Measurements from ENCODE around the gene AP5Z1. TPM values are rescaled to one million over a fixed set of nuclear protein-coding genes. Genes with fewer than 3 reads are reported as not detected.

Gene AP5Z1
- total and polyA plus RNA-seq, 2 donors (not counting 1 experiment from before 2014, with no cell fraction given) = 99.7 to 113 TPM

- intact Hi-C loops (cut with micrococcal nuclease) = no loop called here
- ChIA-PET CTCF (interaction anchor here (0.6 to 0.8 kb wide), 2 partner anchors 10 to 194 kb away, joined by 3 read pairs; no protein-coding TSS in a partner anchor), POLR2A (no interaction called here)
- TF ChIP-seq, protein P1, sequence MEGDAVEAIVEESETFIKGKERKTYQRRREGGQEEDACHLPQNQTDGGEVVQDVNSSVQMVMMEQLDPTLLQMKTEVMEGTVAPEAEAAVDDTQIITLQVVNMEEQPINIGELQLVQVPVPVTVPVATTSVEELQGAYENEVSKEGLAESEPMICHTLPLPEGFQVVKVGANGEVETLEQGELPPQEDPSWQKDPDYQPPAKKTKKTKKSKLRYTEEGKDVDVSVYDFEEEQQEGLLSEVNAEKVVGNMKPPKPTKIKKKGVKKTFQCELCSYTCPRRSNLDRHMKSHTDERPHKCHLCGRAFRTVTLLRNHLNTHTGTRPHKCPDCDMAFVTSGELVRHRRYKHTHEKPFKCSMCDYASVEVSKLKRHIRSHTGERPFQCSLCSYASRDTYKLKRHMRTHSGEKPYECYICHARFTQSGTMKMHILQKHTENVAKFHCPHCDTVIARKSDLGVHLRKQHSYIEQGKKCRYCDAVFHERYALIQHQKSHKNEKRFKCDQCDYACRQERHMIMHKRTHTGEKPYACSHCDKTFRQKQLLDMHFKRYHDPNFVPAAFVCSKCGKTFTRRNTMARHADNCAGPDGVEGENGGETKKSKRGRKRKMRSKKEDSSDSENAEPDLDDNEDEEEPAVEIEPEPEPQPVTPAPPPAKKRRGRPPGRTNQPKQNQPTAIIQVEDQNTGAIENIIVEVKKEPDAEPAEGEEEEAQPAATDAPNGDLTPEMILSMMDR (IDR thresholded peaks at IDR 0.05) = no peak
- no peak for TF ChIP-seq EZH2 (IDR thresholded peaks at IDR 0.05; ENCODE audit: borderline replicate concordance, insufficient read depth, low read depth, low read length, poor library complexity, severe bottlenecking)
- Histone ChIP-seq H4K20me1 (ENCODE audit: control insufficient read depth, insufficient read depth, low read length, poor library complexity, severe bottlenecking) (no peaks in the 10 kb centered on the region), H3K4me3 (ENCODE audit: control extremely low read depth in 1 of 5, extremely low read depth in 1 of 5, insufficient read depth in 1 of 5, low read depth in 2 of 5, low read length in 4 of 5) (peak overlapping the region in 4 of 5 experiments; percentile 32 to 59 (median 49)), H3K27me3 (replicated peaks in 1 of 4; ENCODE audit: control extremely low read depth in 1 of 4, control insufficient read depth in 3 of 4, insufficient read depth in 4 of 4, low read length in 3 of 4) (peaks cover 0 to 34% (median 8%) of the 10 kb centered on the region in 4 experiments), H3K79me2 (ENCODE audit: control insufficient read depth, insufficient read depth, low read length) (no peaks in the 10 kb centered on the region), H3K36me3 (replicated peaks in 1 of 2; ENCODE audit: control extremely low read depth in 1 of 2, control insufficient read depth in 1 of 2, extremely low read depth in 1 of 2, insufficient read depth in 2 of 2, low read length in 1 of 2) (no peaks in the 10 kb centered on the region), H3K27ac (ENCODE audit: low read length in 2 of 2) (no peak overlapping the region), H2AFZ (ENCODE audit: insufficient read depth, low read depth, low read length, poor library complexity, severe bottlenecking) (peak overlapping the region; percentile 84), H3K4me1 (ENCODE audit: control insufficient read depth in 2 of 2, insufficient read depth in 2 of 2, low read length in 2 of 2) (peaks cover 12 to 15% of the 10 kb centered on the region in 2 donors), H3K4me2 (replicated peaks; ENCODE audit: low read depth, low read length, poor library complexity, severe bottlenecking) (peak overlapping the region; percentile 92), H3K9ac (ENCODE audit: low read length) (peak overlapping the region; percentile 62), H3K9me3 (ENCODE audit: control extremely low read depth in 1 of 3, control insufficient read depth in 2 of 3, insufficient read depth in 1 of 3, low read length in 2 of 3) (peaks cover 0 to 14% (median 2%) of the 10 kb centered on the region in 3 donors)
- 5% methylated on average over 35 of the region's 38 CpGs for whole genome bisulfite sequencing (ENCODE audit: insufficient coverage)
- H3K4me1 Mint-ChIP-seq = peaks cover 11% of the 10 kb centered on the region
- peak overlapping the region; percentile 70 for H3K27ac Mint-ChIP-seq
- ATAC-seq (ENCODE audit: low read depth) (peak; percentile 57), DNase-seq (peak; percentile 56)
- H3K4me3 Mint-ChIP-seq = peak overlapping the region; percentile 86
- H3K9me3 Mint-ChIP-seq (ENCODE audit: insufficient read depth) = no peaks in the 10 kb centered on the region
- H3K27me3 Mint-ChIP-seq = peaks cover 23% of the 10 kb centered on the region
Measured at GRCh38 chr7:4809091-4809591, 33.7 kb downstream of the AP5Z1 start.

GRCh38 chr7:4809666-4810065, 34.2 kb downstream of the AP5Z1 start:
- Histone ChIP-seq H3K4me2 (replicated peaks; ENCODE audit: low read depth, low read length, poor library complexity, severe bottlenecking) (peak overlapping the region; percentile 92), H3K27me3 (replicated peaks in 1 of 4; ENCODE audit: control extremely low read depth in 1 of 4, control insufficient read depth in 3 of 4, insufficient read depth in 4 of 4, low read length in 3 of 4) (peaks cover 0 to 40% (median 8%) of the 10 kb centered on the region in 4 experiments)
- 37% methylated on average over 11 of the region's 14 CpGs for WGBS (ENCODE audit: insufficient coverage)

More at GRCh38 chr7:4809666-4810065, 34.2 kb downstream of the AP5Z1 start:
- POLR2A ChIA-PET = interaction anchor here (0.5 kb wide), 1 partner anchor 307 kb away, joined by 3 read pairs; no protein-coding TSS in a partner anchor
- Histone ChIP-seq H3K4me1 (ENCODE audit: control insufficient read depth in 2 of 2, insufficient read depth in 2 of 2, low read length in 2 of 2) (peaks cover 12 to 15% of the 10 kb centered on the region in 2 donors), H4K20me1 (ENCODE audit: control insufficient read depth, insufficient read depth, low read length, poor library complexity, severe bottlenecking) (no peaks in the 10 kb centered on the region), H2AFZ (ENCODE audit: insufficient read depth, low read depth, low read length, poor library complexity, severe bottlenecking) (peak overlapping the region; percentile 84), H3K9ac (ENCODE audit: low read length) (peak overlapping the region; percentile 62), H3K9me3 (ENCODE audit: control extremely low read depth in 1 of 3, control insufficient read depth in 2 of 3, insufficient read depth in 1 of 3, low read length in 2 of 3) (peaks cover 0 to 17% (median 2%) of the 10 kb centered on the region in 3 donors), H3K79me2 (ENCODE audit: control insufficient read depth, insufficient read depth, low read length) (no peaks in the 10 kb centered on the region), H3K36me3 (replicated peaks in 1 of 2; ENCODE audit: control extremely low read depth in 1 of 2, control insufficient read depth in 1 of 2, extremely low read depth in 1 of 2, insufficient read depth in 2 of 2, low read length in 1 of 2) (no peaks in the 10 kb centered on the region), H3K4me3 (ENCODE audit: control extremely low read depth in 1 of 5, extremely low read depth in 1 of 5, insufficient read depth in 1 of 5, low read depth in 2 of 5, low read length in 4 of 5) (peak overlapping the region in 4 of 5 experiments; percentile 32 to 59 (median 49)), H3K27ac (ENCODE audit: low read length in 2 of 2) (no peak overlapping the region)
- no peak for TF ChIP-seq EZH2 (IDR thresholded peaks at IDR 0.05; ENCODE audit: borderline replicate concordance, insufficient read depth, low read depth, low read length, poor library complexity, severe bottlenecking)
- TF ChIP-seq, protein P1 (IDR thresholded peaks at IDR 0.05) = no peak
- Mint-ChIP-seq H3K27me3 (peaks cover 26% of the 10 kb centered on the region), H3K27ac (no peak overlapping the region), H3K4me1 (peaks cover 11% of the 10 kb centered on the region), H3K4me3 (peak overlapping the region; percentile 86), H3K9me3 (ENCODE audit: insufficient read depth) (no peaks in the 10 kb centered on the region)
- DNase-seq (no peak), ATAC-seq (ENCODE audit: low read depth) (no peak)
- CTCF ChIA-PET = interaction anchor here (0.6 to 0.8 kb wide), 2 partner anchors 10 to 194 kb away, joined by 3 read pairs; no protein-coding TSS in a partner anchor
- intact Hi-C loops (cut with micrococcal nuclease) = no loop called here

Data from B cell (primary cell).